CD4-positive, alpha-beta T cell treated with Interleukin-17A for 1 hour (primary cell): ENCODE results near the gene DDX47.
"Not testable (repeated sequence)": the region's sequence is repeated elsewhere in the genome, so short reads cannot be mapped to it uniquely, and the experiment has no call there.

Experiments
- DNase-seq: peaks from one replicate; pipeline ENCODE4 v3.0.0-alpha.2; 2020

The DDX47 gene

GRCh38 chr12:12798480-12798879 lies 14.7 kb upstream of the DDX47 start:
- DNase-seq = no peak

GRCh38 chr12:12799163-12799920 lies 13.8 kb upstream of the DDX47 start:
- no peak for DNase-seq

GRCh38 chr12:12800406-12801180 lies 12.6 kb upstream of the DDX47 start:
- no peak for DNase-seq

- not testable (repeated sequence) for DNase-seq
Measured at GRCh38 chr12:12801656-12802055, 11.5 kb upstream of the DDX47 start.

GRCh38 chr12:12803186-12803585 lies 10.0 kb upstream of the DDX47 start:
- DNase-seq = peak; percentile 57

- no peak for DNase-seq
Measured at GRCh38 chr12:12804011-12804410, 9.1 kb upstream of the DDX47 start.

GRCh38 chr12:12804432-12804886 lies 8.7 kb upstream of the DDX47 start:
- DNase-seq = no peak

- no peak for DNase-seq
Measured at GRCh38 chr12:12806784-12807516, 6.2 kb upstream of the DDX47 start.

- not testable (repeated sequence) for DNase-seq
Measured at GRCh38 chr12:12807517-12807903, 5.6 kb upstream of the DDX47 start.

GRCh38 chr12:12807970-12808702 lies 5.0 kb upstream of the DDX47 start:
- DNase-seq = peak; percentile 80

GRCh38 chr12:12810553-12811021 lies 2.6 kb upstream of the DDX47 start:
- DNase-seq = no peak

- no peak for DNase-seq
Measured at GRCh38 chr12:12811343-12811742, 1.8 kb upstream of the DDX47 start.

- DNase-seq = no peak
Measured at GRCh38 chr12:12812174-12812573, 972 bp upstream of the DDX47 start.

GRCh38 chr12:12812618-12813119 lies 477 bp upstream of the DDX47 start:
- no peak for DNase-seq

GRCh38 chr12:12817616-12818015 lies 4.5 kb downstream of the DDX47 start:
- no peak for DNase-seq

GRCh38 chr12:12818701-12819100 lies 5.6 kb downstream of the DDX47 start:
- DNase-seq = no peak

- no peak for DNase-seq
Measured at GRCh38 chr12:12819221-12819620, 6.1 kb downstream of the DDX47 start.

GRCh38 chr12:12819752-12820311 lies 6.7 kb downstream of the DDX47 start:
- DNase-seq = no peak

GRCh38 chr12:12820376-12820775 lies 7.2 kb downstream of the DDX47 start:
- not testable (repeated sequence) for DNase-seq

GRCh38 chr12:12821975-12822374 lies 8.8 kb downstream of the DDX47 start:
- no peak for DNase-seq

GRCh38 chr12:12822886-12823285 lies 9.7 kb downstream of the DDX47 start:
- no peak for DNase-seq

GRCh38 chr12:12823300-12823699 lies 10.2 kb downstream of the DDX47 start:
- DNase-seq = no peak
